ENCODE measurements around the gene ERVK3-1.

The ERVK3-1 gene

DNA sequence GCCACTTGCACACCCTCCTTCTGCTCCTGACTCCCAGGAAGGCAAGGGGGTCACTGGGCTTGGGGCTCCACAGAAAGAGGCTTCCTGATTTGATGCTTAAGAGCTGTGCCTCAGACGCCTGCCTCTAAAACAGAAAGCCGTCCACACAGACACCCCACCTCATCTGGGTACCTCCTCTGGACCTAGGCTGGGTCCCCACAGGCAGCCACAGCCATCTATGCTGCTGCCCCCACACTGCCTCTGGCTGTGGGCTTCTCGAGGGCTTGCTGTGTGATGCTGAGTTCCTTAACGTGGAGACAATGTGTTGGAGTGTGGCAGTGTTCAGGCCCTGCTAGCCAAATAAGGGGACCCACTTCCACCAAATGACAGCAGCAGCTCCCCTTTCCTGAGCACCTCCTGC lies 13.1 kb downstream of the ERVK3-1 start:
- TF ChIP-seq, protein P1, sequence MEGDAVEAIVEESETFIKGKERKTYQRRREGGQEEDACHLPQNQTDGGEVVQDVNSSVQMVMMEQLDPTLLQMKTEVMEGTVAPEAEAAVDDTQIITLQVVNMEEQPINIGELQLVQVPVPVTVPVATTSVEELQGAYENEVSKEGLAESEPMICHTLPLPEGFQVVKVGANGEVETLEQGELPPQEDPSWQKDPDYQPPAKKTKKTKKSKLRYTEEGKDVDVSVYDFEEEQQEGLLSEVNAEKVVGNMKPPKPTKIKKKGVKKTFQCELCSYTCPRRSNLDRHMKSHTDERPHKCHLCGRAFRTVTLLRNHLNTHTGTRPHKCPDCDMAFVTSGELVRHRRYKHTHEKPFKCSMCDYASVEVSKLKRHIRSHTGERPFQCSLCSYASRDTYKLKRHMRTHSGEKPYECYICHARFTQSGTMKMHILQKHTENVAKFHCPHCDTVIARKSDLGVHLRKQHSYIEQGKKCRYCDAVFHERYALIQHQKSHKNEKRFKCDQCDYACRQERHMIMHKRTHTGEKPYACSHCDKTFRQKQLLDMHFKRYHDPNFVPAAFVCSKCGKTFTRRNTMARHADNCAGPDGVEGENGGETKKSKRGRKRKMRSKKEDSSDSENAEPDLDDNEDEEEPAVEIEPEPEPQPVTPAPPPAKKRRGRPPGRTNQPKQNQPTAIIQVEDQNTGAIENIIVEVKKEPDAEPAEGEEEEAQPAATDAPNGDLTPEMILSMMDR (IDR thresholded peaks at IDR 0.05; ENCODE audit: low read depth, low read length), result no peak
- no peak overlapping the region for H3K4me3 ChIP-seq (ENCODE audit: low read depth, low read length)

DNA sequence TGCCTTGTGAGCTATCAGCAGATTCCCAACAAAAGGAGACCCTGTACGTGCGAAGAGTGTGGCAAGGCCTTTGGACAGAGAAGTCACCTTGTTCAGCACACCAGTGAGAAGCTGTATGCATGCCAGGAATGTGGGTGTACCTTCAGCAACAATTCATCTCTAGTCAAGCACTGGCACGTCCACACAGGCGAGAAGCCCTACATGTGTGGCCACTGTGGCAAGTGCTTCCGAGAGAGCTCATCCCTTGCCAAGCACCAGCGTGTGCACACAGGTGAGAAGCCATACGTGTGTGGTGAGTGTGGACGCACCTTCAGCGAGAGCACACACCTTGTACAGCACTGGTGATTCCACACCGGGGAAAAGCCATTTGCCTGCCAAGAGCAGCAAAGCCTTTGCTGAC lies 14.1 kb downstream of the ERVK3-1 start:
- TF ChIP-seq, protein P1 (IDR thresholded peaks at IDR 0.05; ENCODE audit: low read depth, low read length), result no peak
- no peak overlapping the region for H3K4me3 ChIP-seq (ENCODE audit: low read depth, low read length)

DNA sequence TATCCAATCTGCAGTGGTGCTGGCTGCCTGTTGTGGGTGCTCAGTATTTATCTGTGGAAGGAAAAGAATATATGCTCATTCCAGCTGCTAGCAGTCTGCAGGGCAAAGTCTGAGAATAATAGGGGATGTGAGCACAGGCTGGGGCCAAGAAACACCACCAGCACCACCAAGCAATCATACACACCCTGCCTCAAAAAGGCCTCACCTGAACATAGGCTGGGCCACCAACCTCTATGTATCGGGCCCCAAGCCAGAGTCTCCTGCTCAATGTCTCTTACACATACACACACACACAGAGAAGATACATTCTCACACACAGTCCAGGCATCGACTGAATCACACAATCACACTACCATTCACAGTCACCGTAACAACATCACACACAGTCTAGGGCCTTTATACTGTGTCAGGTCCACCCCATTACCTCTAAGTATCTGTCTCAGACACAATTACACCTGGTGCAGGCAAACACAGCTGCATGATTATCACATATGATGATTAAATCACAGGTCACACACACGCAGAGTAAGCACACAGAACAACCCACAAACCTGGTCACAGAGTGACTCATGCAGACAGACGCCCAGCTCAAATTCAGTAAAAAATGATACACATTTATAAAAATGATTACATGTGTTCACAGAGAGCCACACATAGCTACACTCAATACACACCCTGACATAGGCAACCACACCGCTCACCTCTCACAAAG lies 20.3 kb downstream of the ERVK3-1 start:
- H3K4me3 ChIP-seq (ENCODE audit: low read depth, low read length), result peak overlapping the region; percentile 90

DNA sequence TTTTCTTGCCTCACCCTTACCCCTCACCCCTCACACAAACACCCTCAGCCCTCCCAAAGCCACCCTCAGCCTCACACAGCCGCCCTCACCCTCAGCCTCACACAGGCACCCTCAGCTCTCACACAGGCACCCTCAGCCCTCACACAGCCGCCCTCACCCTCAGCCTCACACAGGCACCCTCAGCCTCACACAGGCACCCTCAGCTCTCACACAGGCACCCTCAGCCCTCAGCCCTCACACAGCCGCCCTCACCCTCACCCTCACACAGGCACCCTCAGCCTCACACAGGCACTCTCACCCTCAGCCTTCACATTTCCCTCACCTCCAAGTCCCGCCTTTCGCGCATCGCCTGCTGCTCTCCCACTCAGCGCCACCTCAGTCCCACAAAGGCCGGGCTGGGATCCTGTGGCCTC lies 21.3 kb downstream of the ERVK3-1 start:
- TF ChIP-seq, protein P1 (IDR thresholded peaks at IDR 0.05; ENCODE audit: low read depth, low read length), result no peak
- peak overlapping the region; percentile 90 for H3K4me3 ChIP-seq (ENCODE audit: low read depth, low read length)

More for the DNA sequence above, 20.3 kb downstream of the ERVK3-1 start:
- TF ChIP-seq, protein P1 (IDR thresholded peaks at IDR 0.05; ENCODE audit: low read depth, low read length), result no peak

DNA sequence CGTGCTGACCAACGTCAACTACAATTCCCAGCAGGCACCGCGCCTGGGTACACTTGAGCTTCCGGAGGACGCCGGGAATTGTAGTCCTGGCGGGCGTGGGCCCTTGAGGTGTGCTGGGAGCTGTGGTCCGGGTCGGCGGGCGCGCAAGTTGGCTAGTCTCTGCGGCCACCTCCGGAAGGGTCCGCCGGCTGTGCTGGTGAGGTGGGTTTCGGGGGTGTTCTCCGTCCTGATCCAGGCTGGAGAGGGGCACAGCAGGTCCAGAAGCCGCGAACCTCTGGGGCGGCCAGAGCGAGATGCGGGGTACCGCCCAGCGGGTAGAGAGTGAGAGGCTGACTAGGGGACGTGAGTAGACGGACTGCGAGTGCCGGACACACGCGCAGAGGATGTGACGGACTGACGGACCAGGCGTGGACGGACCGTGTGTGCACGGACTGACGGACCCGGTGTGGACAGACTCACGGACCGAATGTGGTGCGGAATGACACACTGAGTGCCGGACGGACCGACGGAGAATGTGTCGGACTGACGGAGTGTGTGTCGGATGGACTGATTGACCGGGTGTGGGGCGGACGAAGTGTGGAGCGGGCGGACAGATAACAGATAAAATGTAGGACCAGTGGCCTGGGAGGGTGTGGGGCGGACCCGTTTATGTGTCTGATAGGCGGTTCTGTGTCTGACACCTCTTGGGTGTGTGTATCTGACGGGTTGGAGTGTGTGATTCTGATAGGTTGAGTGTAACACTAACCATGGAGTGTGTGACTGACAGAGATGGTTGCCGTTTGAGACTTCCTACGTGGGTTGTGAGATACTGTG lies 21.9 kb downstream of the ERVK3-1 start, which contains the start of gene ZSCAN22:
Gene ZSCAN22 (plus strand): TSS at position 81 of the 813 bp plus-strand sequence. CDS start 7,809 bp downstream, outside the sequence.
- peak within 1 kb of the TSS; percentile 90 for H3K4me3 ChIP-seq (ENCODE audit: low read depth, low read length)
- TF ChIP-seq, protein P1 (IDR thresholded peaks at IDR 0.05; ENCODE audit: low read depth, low read length), result no peak

DNA sequence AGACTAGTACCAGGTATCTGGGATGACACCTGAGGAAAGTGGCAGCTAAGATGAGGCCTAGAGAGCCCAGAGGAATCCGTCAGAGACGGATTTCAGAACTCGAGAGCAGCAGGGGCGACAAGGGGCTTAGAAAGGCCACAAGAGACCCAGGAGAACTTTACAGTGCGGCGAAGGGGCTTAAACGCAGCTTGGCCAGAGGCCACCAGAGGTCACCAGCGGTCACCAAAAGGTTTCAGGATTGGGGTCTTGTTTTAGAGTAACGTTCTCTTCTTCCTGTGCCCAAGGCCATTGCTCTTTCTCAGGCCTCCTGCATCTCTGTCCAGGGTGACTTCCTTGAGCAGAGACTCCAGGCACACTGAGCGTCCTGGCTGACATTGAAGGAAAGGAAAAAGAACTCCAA lies 23.8 kb downstream of the ERVK3-1 start:
- H3K4me3 ChIP-seq (ENCODE audit: low read depth, low read length), result no peak overlapping the region
- TF ChIP-seq, protein P1 (IDR thresholded peaks at IDR 0.05; ENCODE audit: low read depth, low read length), result no peak

DNA sequence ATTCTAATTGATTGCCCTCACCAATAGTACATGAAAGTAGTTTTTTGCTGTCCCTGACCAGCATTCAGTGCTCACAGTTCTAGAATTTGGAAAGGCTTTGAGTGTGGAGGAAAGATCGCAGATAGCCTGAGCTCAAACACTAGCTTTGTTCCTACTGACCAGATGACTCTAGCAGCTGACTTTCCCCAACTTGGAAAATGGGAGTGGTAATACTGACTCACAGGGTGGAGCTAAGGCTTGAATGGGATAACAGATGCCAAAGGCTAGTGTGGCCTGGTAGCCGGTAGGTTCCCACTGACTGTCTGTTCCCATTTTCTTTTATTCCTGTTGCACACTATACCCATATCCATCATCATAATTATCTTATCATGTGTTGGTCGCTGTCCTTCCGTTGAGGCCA lies 25.3 kb downstream of the ERVK3-1 start:
- no peak overlapping the region for H3K4me3 ChIP-seq (ENCODE audit: low read depth, low read length)
- TF ChIP-seq, protein P1 (IDR thresholded peaks at IDR 0.05; ENCODE audit: low read depth, low read length), result no peak
